Mucosa of stomach (tissue), 1 donor: ENCODE results near the gene ACTN1.

Experiments used
- H3K27me3 ChIP-seq: one replicate; pipeline ENCODE4 v1.7.0; 2013; ENCODE audit warnings: mild to moderate bottlenecking, low read length; ENCODE audit not compliant: control insufficient read depth, insufficient read depth
- H3K36me3 ChIP-seq: one replicate; pipeline ENCODE4 v1.7.0; 2013; ENCODE audit warnings: low read length; ENCODE audit not compliant: control insufficient read depth, insufficient read depth
- H3K4me1 ChIP-seq: one replicate; pipeline ENCODE4 v1.7.0; 2013; ENCODE audit warnings: mild to moderate bottlenecking, low read length; ENCODE audit not compliant: control insufficient read depth, insufficient read depth
- H3K4me3 ChIP-seq: one replicate; pipeline ENCODE4 v1.7.0; 2013; ENCODE audit warnings: low read length
- H3K9ac ChIP-seq: one replicate; pipeline ENCODE4 v1.7.0; 2013; ENCODE audit warnings: mild to moderate bottlenecking, low read length, moderate library complexity
- H3K9me3 ChIP-seq: one replicate; pipeline ENCODE4 v1.7.0; 2013; ENCODE audit warnings: mild to moderate bottlenecking, low read length, moderate library complexity; ENCODE audit not compliant: control insufficient read depth
- donor health status: Pancreatic carcinoma.

ACTN1 gene

GRCh38 chr14:68944162-68944561 is 34.9 kb downstream of the ACTN1 start:
- Histone ChIP-seq H3K9ac (no peak overlapping the region), H3K9me3 (no peaks in the 10 kb centered on the region), H3K4me3 (no peak overlapping the region), H3K36me3 (no peaks in the 10 kb centered on the region), H3K4me1 (peaks cover 89% of the 10 kb centered on the region), H3K27me3 (no peaks in the 10 kb centered on the region)

GRCh38 chr14:68943107-68943506 is 36.0 kb downstream of the ACTN1 start:
- Histone ChIP-seq H3K4me3 (no peak overlapping the region), H3K36me3 (no peaks in the 10 kb centered on the region), H3K4me1 (peaks cover 89% of the 10 kb centered on the region), H3K27me3 (no peaks in the 10 kb centered on the region), H3K9me3 (no peaks in the 10 kb centered on the region), H3K9ac (no peak overlapping the region)

- no peaks in the 10 kb centered on the region for H3K9me3 ChIP-seq
- H3K4me3 ChIP-seq = no peak overlapping the region
- H3K4me1 ChIP-seq = peaks cover 89% of the 10 kb centered on the region
- no peak overlapping the region for H3K9ac ChIP-seq
- H3K36me3 ChIP-seq = no peaks in the 10 kb centered on the region
- H3K27me3 ChIP-seq = no peaks in the 10 kb centered on the region
These were observed 36.6 kb downstream of the ACTN1 start for GRCh38 chr14:68942296-68943035.

GRCh38 chr14:68941820-68942219 is 37.3 kb downstream of the ACTN1 start:
- Histone ChIP-seq H3K4me1 (peaks cover 89% of the 10 kb centered on the region), H3K9ac (no peak overlapping the region), H3K9me3 (no peaks in the 10 kb centered on the region), H3K36me3 (no peaks in the 10 kb centered on the region), H3K4me3 (no peak overlapping the region), H3K27me3 (no peaks in the 10 kb centered on the region)

- H3K4me1 ChIP-seq = peaks cover 89% of the 10 kb centered on the region
- H3K9me3 ChIP-seq = no peaks in the 10 kb centered on the region
- no peak overlapping the region for H3K9ac ChIP-seq
- H3K4me3 ChIP-seq = no peak overlapping the region
- H3K36me3 ChIP-seq = no peaks in the 10 kb centered on the region
- H3K27me3 ChIP-seq = no peaks in the 10 kb centered on the region
These were observed 38.4 kb downstream of the ACTN1 start for GRCh38 chr14:68940614-68941185.

DNA sequence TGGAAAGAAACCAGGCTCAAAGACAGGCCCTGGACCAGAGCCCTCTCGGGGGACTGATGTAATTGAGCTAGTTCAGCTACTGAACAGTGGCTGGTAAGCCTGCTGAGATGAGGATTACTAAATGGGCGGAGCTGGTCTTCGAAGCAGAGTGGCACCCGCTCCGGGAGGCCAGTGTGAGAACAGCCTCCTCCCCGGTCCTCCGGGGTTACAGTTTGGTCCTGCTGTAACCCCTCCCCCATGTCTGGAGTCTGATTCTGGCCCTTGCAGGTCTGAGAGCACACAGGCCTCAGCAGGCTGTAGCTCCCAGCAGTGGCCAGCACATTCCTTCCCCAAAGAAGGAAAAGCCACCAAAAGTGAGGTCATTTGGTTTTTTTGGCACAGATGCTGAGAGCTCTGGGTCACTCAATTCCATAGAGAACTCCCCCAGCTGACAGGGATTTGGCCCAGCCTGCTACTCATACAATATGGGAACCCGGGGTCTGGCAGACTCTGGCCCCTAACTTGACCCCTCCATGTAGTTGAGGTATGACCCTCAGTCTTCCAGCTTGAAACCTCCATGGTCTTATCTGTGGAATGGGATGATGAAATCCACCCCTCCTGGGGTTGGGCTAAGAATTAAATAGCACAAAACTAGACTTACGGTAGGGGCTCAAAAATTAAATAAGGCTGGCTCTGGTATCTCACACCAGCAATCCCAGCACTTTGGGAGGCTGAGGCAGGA is 39.0 kb downstream of the ACTN1 start:
- peak overlapping the region; percentile 30 for H3K9ac ChIP-seq
- H3K4me3 ChIP-seq = no peak overlapping the region
- no peaks in the 10 kb centered on the region for H3K27me3 ChIP-seq
- H3K9me3 ChIP-seq = no peaks in the 10 kb centered on the region
- H3K4me1 ChIP-seq = peaks cover 87% of the 10 kb centered on the region
- no peaks in the 10 kb centered on the region for H3K36me3 ChIP-seq

DNA sequence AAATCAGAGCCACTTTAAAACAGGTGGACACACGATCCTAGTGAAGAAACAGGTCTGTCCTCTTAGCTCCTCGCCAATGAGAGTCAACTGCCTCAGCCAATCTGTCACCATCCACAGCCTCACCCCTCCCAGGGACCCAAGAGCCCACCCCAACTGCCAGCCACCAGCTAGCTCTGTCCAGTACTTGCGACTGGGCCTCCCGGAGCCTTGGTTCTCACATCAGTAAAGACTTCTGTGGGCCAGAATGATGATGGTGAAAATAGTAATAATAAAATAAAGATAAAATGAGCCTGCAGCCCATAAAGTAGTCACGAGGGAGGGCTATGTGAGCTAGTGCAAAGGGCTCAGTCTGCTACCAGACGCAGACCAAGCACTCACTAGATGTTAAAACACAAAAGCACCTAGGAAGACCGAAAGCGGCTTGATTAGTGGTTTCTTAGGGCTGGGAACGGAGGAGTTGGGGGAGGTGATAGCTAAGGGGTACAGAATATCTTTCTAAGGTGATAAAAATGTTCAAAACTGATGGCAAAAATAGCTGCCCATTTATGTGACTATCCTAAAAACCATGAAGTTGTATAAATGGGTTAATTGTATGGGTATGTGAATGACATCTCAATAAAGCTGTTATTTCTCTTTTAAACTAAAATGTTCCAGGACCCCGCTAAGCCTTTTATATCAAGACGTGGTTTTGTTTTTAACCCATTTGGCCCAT is 39.8 kb downstream of the ACTN1 start:
- no peaks in the 10 kb centered on the region for H3K9me3 ChIP-seq
- peak overlapping the region; percentile 48 for H3K9ac ChIP-seq
- H3K4me3 ChIP-seq = no peak overlapping the region
- H3K27me3 ChIP-seq = no peaks in the 10 kb centered on the region
- peaks cover 79% of the 10 kb centered on the region for H3K4me1 ChIP-seq
- no peaks in the 10 kb centered on the region for H3K36me3 ChIP-seq

DNA sequence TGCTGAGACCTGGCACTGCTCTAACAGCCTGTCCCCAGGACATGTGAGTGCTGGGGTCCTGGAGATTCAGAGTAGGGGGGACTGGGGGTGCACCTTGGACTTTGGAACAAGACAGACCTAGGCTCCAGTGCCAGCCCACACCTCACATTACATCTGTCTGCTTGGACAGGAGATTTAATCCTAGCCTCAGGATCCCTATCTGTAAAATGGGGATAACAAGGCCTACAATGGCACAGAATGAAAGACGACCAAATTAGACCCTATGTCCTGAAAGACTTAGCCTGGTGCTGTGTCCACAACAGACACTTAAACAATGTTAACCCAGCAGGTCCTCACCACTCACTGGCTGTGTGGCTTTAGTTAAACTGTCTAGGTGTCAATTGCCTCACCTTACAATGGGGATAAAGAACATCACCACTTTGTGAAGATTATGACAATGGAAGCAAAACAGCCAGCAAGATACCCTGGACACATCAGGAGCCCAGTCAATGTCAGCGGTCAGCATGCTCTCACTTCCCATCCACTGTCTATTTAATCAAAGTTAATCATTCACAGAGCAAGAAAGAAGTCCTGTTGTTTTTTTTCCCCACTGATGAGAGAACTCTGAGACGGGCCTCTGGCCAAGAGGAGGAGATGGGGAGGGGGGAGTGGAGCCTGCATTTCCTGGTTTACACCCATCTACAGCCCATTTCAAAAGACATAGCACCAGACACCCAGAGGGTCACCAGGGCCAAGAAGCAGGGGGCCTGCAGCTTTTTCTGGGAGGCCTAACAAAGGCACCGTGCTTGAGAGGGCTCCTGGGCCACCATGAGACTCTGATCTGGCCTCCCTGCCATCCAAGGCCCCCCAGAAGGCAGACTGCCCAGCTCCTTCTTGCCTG is 40.6 kb downstream of the ACTN1 start:
- peaks cover 77% of the 10 kb centered on the region for H3K4me1 ChIP-seq
- no peaks in the 10 kb centered on the region for H3K9me3 ChIP-seq
- H3K27me3 ChIP-seq = no peaks in the 10 kb centered on the region
- no peaks in the 10 kb centered on the region for H3K36me3 ChIP-seq
- H3K9ac ChIP-seq = peak overlapping the region; percentile 48
- H3K4me3 ChIP-seq = peak overlapping the region; percentile 18

DNA sequence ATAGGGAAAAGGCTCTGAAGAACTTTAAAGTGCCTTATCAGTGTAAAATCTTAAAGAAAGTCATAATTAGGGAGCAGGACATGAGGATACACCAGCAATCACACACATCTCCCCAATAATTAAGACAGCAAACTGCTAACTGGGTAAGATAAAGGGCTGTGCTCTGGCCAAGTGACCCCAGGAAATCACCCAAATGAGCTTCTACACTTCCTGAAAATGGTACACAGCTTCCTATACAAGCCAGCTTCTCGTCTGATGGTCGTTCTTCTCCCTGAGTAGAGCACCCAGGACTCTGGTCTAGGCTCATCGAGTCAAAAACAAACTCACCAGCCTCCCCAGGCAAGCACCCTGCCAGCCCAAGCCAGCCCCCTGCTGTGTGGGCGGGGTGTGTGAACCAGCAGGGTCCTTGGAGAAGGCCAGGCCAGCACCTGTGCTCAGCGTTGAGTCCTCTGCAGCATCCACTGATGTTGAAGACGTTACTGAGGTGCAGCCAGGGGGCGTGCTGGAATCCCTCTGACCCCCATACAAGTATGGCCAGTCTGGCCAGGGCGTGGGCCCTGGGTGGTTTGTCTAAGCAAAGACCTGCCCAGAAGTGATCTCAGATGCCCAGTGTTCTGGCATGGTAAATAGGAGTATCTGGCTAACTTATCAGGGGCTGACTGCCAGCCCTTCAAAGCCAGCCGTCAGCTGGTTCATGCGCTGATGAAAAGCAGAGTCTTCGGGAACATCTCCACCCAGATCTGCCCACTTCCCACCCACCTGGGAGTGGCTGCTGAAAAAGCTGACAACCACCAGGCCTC is 41.4 kb downstream of the ACTN1 start:
- Histone ChIP-seq H3K4me1 (peaks cover 73% of the 10 kb centered on the region), H3K9ac (peak overlapping the region; percentile 48)

DNA sequence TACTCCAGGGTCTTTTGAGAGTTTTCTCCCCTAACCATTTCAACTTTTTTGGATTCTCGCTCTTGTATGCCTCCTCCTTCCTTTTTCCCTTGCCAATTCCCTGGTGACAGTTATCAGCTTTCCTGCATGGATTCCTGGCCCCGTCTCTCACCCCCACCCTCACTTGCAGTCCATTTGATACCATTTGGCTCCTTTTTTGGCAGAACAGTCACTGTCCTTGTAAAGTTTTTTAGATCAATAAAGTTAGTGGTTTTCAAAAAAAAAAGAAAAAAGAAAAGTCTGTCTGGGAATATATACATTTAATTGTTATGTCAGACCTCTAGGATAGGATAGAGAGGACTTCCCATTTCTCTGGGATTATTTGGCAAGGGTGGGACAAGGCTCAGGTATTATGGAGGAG is 42.1 kb downstream of the ACTN1 start:
- no peak overlapping the region for H3K9ac ChIP-seq
- peaks cover 72% of the 10 kb centered on the region for H3K4me1 ChIP-seq
- no peaks in the 10 kb centered on the region for H3K9me3 ChIP-seq
- no peaks in the 10 kb centered on the region for H3K27me3 ChIP-seq
- H3K4me3 ChIP-seq = no peak overlapping the region
- H3K36me3 ChIP-seq = no peaks in the 10 kb centered on the region

More for the DNA sequence above, 41.4 kb downstream of the ACTN1 start:
- Histone ChIP-seq H3K36me3 (no peaks in the 10 kb centered on the region), H3K9me3 (no peaks in the 10 kb centered on the region), H3K27me3 (no peaks in the 10 kb centered on the region), H3K4me3 (peak overlapping the region; percentile 18)

GRCh38 chr14:68936476-68936875 is 42.6 kb downstream of the ACTN1 start:
- Histone ChIP-seq H3K9ac (peak overlapping the region; percentile 10), H3K9me3 (no peaks in the 10 kb centered on the region), H3K36me3 (no peaks in the 10 kb centered on the region), H3K4me3 (no peak overlapping the region), H3K27me3 (no peaks in the 10 kb centered on the region), H3K4me1 (peaks cover 72% of the 10 kb centered on the region)
